HepG2 (cell line): ENCODE measurements around the gene DHX8. TPM values are rescaled to one million over a fixed set of nuclear protein-coding genes. Genes with fewer than 3 reads are reported as not detected.

Experiments
- ATAC-seq: fragments of 200-7000 bp; cut with Tn5 transposase; 3 replicates; pipeline ENCODE4 v1.9.1; 2020; ENCODE audit warnings: mild to moderate bottlenecking, moderate library complexity
- BruUV-seq: library from RNA; stranded (reverse); fragments of 400-500 nt; replicated peaks from 2 replicates; lab custom pipeline; 2021; lab: Mats Ljungman, UMichigan
- CTCF ChIA-PET: fragments of 300-600 bp; formaldehyde crosslinking; extraction: SDS; loops from one replicate; lab custom pipeline; 2021; ENCODE audit warnings: low total read pairs, inconsistent platforms, low intra/inter-chr PET ratio; lab: Yijun Ruan, JAX
- POLR2A ChIA-PET: fragments of 350-600 bp; sonication (Branson Sonifier 250); formaldehyde crosslinking; loops from one replicate; lab custom pipeline; 2020; ENCODE audit warnings: antibody characterized with exemption, inconsistent platforms; lab: Yijun Ruan, JAX
- DNase-seq: peaks from one replicate; pipeline ENCODE4 v3.0.0-alpha.2; 2015; ENCODE audit warnings: low spot score
- FAIRE-seq: peaks from 3 replicates; lab custom pipeline; 2011; peaks lifted over from hg19 to GRCh38; lab: Jason Lieb, UNC
- H2AFZ ChIP-seq: one replicate; pipeline ENCODE4 v1.6.1; 2011; ENCODE audit warnings: low read length, inconsistent platforms
- H3K27ac ChIP-seq: fragments of 300-600 bp; 3 replicates; pipeline ENCODE4 v1.8.0; 2011; ENCODE audit warnings: mixed run types, mild to moderate bottlenecking, mixed read lengths, low read length, inconsistent platforms; ENCODE audit not compliant: insufficient read depth; ENCODE audit errors: extremely low read length
- H3K27me3 ChIP-seq, 2 experiments: fragments of 200-600 bp in 1 of 2; 2 replicates in 1 of 2; 3 replicates in 1 of 2; pipeline versions ENCODE4 v1.6.0 to v1.8.0; 2011; ENCODE audit warnings: low read length in 2 of 2, mild to moderate bottlenecking in 2 of 2, moderate library complexity in 2 of 2, inconsistent platforms in 1 of 2; ENCODE audit not compliant: insufficient read depth in 2 of 2, control insufficient read depth in 1 of 2
- H3K36me3 ChIP-seq, 2 experiments: fragments of 200-600 bp in 1 of 2; replicated peaks in 1 of 2; 2 replicates in 1 of 2; 3 replicates in 1 of 2; pipeline versions ENCODE4 v1.5.1 to v1.8.0; 2011; ENCODE audit warnings: low read length in 2 of 2, inconsistent platforms in 1 of 2; ENCODE audit not compliant: insufficient read depth in 2 of 2, control insufficient read depth in 1 of 2
- H3K4me1 ChIP-seq: 2 replicates; pipeline ENCODE4 v1.5.1; 2012; ENCODE audit warnings: low read length, inconsistent platforms; ENCODE audit not compliant: insufficient read depth
- H3K4me2 ChIP-seq: 2 replicates; pipeline ENCODE4 v1.6.0; 2011; ENCODE audit warnings: low read depth, low read length, inconsistent platforms
- H3K4me3 ChIP-seq, 3 experiments: fragments of 200-600 bp in 1 of 3; sonication (generic), shearing (Covaris generic) in 1 of 3; replicated peaks in 1 of 3; 2 replicates each; pipeline ENCODE4 v1.5.1; 2011 to 2016; ENCODE audit warnings: low read length in 3 of 3, inconsistent platforms in 2 of 3, low read depth in 2 of 3, mild to moderate bottlenecking in 2 of 3, control low read depth in 1 of 3, mixed read lengths in 1 of 3; ENCODE audit not compliant: insufficient read depth in 1 of 3
- H3K79me2 ChIP-seq: one replicate; pipeline ENCODE4 v1.6.1; 2011; ENCODE audit warnings: low read length, inconsistent platforms; ENCODE audit not compliant: insufficient read depth
- H3K9ac ChIP-seq: 2 replicates; pipeline ENCODE4 v1.6.0; 2011; ENCODE audit warnings: mild to moderate bottlenecking, low read depth, low read length, inconsistent platforms; ENCODE audit not compliant: insufficient read depth
- H3K9me3 ChIP-seq: 2 replicates; pipeline ENCODE4 v1.5.1; 2012; ENCODE audit warnings: mild to moderate bottlenecking, low read length
- H4K20me1 ChIP-seq: 2 replicates; pipeline ENCODE4 v1.6.0; 2011; ENCODE audit warnings: inconsistent platforms, mild to moderate bottlenecking, low read length, moderate library complexity; ENCODE audit not compliant: insufficient read depth
- ATF6 ChIP-seq: sonication (generic); formaldehyde crosslinking; conservative IDR thresholded peaks from 2 replicates; pipeline ENCODE4 v1.4.0; 2020; ENCODE audit warnings: missing genetic modification reagents
- DZIP1 ChIP-seq: sonication (generic); formaldehyde crosslinking; IDR thresholded peaks from 2 replicates; pipeline ENCODE4 v1.5.0; 2020; ENCODE audit warnings: mild to moderate bottlenecking, missing genetic modification reagents
- HNF1B ChIP-seq: sonication (generic); formaldehyde crosslinking; IDR thresholded peaks from 2 replicates; pipeline ENCODE4 v1.5.1; 2020; ENCODE audit warnings: mild to moderate bottlenecking, moderate library complexity, missing genetic modification reagents
- LCORL ChIP-seq, 2 experiments: fragments of 450-650 bp in 1 of 2; sonication (generic) in 1 of 2; formaldehyde crosslinking in 1 of 2; IDR thresholded peaks; 2 replicates each; pipeline versions ENCODE4 v1.5.0 to v1.6.1; 2017 to 2020; ENCODE audit warnings: antibody characterized with exemption in 1 of 2, missing genetic modification reagents in 1 of 2
- ZBTB43 ChIP-seq: sonication (generic); formaldehyde crosslinking; conservative IDR thresholded peaks from 2 replicates; pipeline ENCODE4 v1.4.0; 2020; ENCODE audit warnings: missing genetic modification reagents
- ZFP82 ChIP-seq: sonication (generic); formaldehyde crosslinking; IDR thresholded peaks from 2 replicates; pipeline ENCODE4 v1.5.1; 2020; ENCODE audit warnings: mild to moderate bottlenecking, missing genetic modification reagents, borderline replicate concordance
- ZNF101 ChIP-seq: sonication (generic); formaldehyde crosslinking; IDR thresholded peaks from 2 replicates; pipeline ENCODE4 v1.4.0; 2020; ENCODE audit warnings: mild to moderate bottlenecking, low read depth, missing genetic modification reagents, borderline replicate concordance
- ZNF18 ChIP-seq: sonication (generic); formaldehyde crosslinking; IDR thresholded peaks from 2 replicates; pipeline ENCODE4 v1.8.0; 2022; ENCODE audit warnings: mild to moderate bottlenecking, missing genetic modification reagents; ENCODE audit not compliant: insufficient replicate concordance
- ZSCAN5A ChIP-seq: sonication (generic); formaldehyde crosslinking; IDR thresholded peaks from 2 replicates; pipeline ENCODE4 v1.8.0; 2022; ENCODE audit warnings: mild to moderate bottlenecking, missing genetic modification reagents, borderline replicate concordance
- WGBS: methylation state at CpG from one replicate; pipeline ENCODE4 v1.1.6; 2017; ENCODE audit warnings: low lambda C conversion rate; 5-methylcytosine and 5-hydroxymethylcytosine counted together
- in situ Hi-C: cut with HindIII; loops from 2 replicates; pipeline ENCODE4 v1.10.0; 2017; ENCODE audit warnings: low pct_unique_long_range_greater_than_20kb; ENCODE audit not compliant: extremely low pct_ligation_motif_present
- intact Hi-C: fragments of 100-400 bp; cut with micrococcal nuclease; formaldehyde crosslinking; loops from one replicate; pipeline ENCODE4 v1.10.0; 2022; ENCODE audit not compliant: unreplicated experiment
- polyA plus RNA-seq, 8 experiments: library from polyadenylated mRNA; depleted of rRNA in 3 of 8; stranded (reverse) in 7 of 8; unstranded in 1 of 8; fragments of >200 nt; fragmentation: Illumina TruSeq in 4 of 8; extraction: Trizol in 4 of 8; gene quantifications; 2 replicates each; pipeline versions ENCODE4 v1.2.1 to v1.2.3, GENCODE V29; 2011 to 2016; ENCODE audit warnings: low read depth in 4 of 8, missing spikeins in 1 of 8, mixed read lengths in 1 of 8; ENCODE audit not compliant: insufficient read depth in 1 of 8
- total RNA-seq, 5 experiments: library from RNA; depleted of rRNA; stranded (reverse); fragments of >200 nt; fragmentation: Illumina TruSeq; extraction: Trizol; gene quantifications; 2 replicates each; pipeline ENCODE4 v1.2.3, GENCODE V29; 2016; ENCODE audit warnings: low read depth in 1 of 5

The DHX8 gene
- total and polyA plus RNA-seq, 2 of the 13 experiments (the other 11 are each of a cell fraction or from before 2014, with no cell fraction given), result 24.8 to 48.9 TPM

GRCh38 chr17:43526886-43527648 is 43.3 kb downstream of the DHX8 start:
- FAIRE-seq (no peak), ATAC-seq (no peak), DNase-seq (no peak)
- Histone ChIP-seq H3K4me1 (peaks cover 74% of the 10 kb centered on the region), H3K9ac (no peak overlapping the region), H4K20me1 (no peaks in the 10 kb centered on the region), H3K4me3 (no peak overlapping the region), H3K9me3 (no peaks in the 10 kb centered on the region), H2AFZ (no peak overlapping the region), H3K4me2 (no peak overlapping the region), H3K36me3 (peaks cover 16 to 45% of the 10 kb centered on the region in 2 experiments), H3K79me2 (peaks cover 10% of the 10 kb centered on the region), H3K27me3 (no peaks in the 10 kb centered on the region), H3K27ac (peak overlapping the region; percentile 96)
- POLR2A ChIA-PET, result interaction anchor here (1.1 to 23.9 kb wide), 13 partner anchors 23 to 252 kb away, joined by 3 to 1546 read pairs (median 5); partner anchors contain the start of genes ARL4D, DHX8, DUSP3 and ETV4
- in situ Hi-C loops, result loop anchor here (5.0 kb wide), 1 partner anchor 45 kb away; no protein-coding TSS in a partner anchor
- no TSS peak for BruUV-seq
- 85% methylated on average over 5 of the region's 7 CpGs for WGBS
- intact Hi-C loops, result loop anchor here (1.0 to 10.0 kb wide), 3 partner anchors 17 to 238 kb away; no protein-coding TSS in a partner anchor
- CTCF ChIA-PET, result no interaction called here
- 0 out of 2 replicates have a peak, but pooled peaks have one; percentile 16 for TF ChIP-seq ZFP82 (CRISPR knock-in tag)
- TF ChIP-seq ZNF101 (CRISPR knock-in tag), result no peak
- TF ChIP-seq HNF1B, result peak; percentile 50; the same call in 1 of the 2 replicates
- TF ChIP-seq ATF6, result no peak
- TF ChIP-seq LCORL (IDR thresholded peaks at IDR 0.05), result no peak
- TF ChIP-seq LCORL (CRISPR knock-in tag; IDR thresholded peaks at IDR 0.05), result peak; percentile 15; the same call in 1 of the 2 replicates
- 0 out of 2 replicates have a peak, but pooled peaks have one; percentile 33 for TF ChIP-seq ZBTB43 (CRISPR knock-in tag)
- no peak for TF ChIP-seq ZNF18 (CRISPR knock-in tag)
- 0 out of 2 replicates have a peak, but pooled peaks have one; percentile 36 for TF ChIP-seq DZIP1 (CRISPR knock-in tag)
- 0 out of 2 replicates have a peak, but pooled peaks have one; percentile 31 for TF ChIP-seq ZSCAN5A
